Esophagus muscularis mucosa (tissue), 4 donors: Measurements from ENCODE around the gene GJA1. TPM values are rescaled to one million over a fixed set of nuclear protein-coding genes. Genes with fewer than 3 reads are reported as not detected.
"Not testable (repeated sequence)": the region's sequence is repeated elsewhere in the genome, so short reads cannot be mapped to it uniquely, and the experiment has no call there.

Experiments used
- DNase-seq: peaks from one replicate; pipeline ENCODE4 v3.0.0-alpha.2; 2017; ENCODE audit errors: extremely low spot score
- H3K27ac ChIP-seq, 4 donors: fragments of 200-600 bp; sonication (generic); replicated peaks in 1 of 4; 1 replicate in 3 of 4; 2 replicates in 1 of 4; pipeline ENCODE4 v1.5.1; 2016 to 2019; ENCODE audit warnings: mild to moderate bottlenecking in 1 of 4
- H3K27me3 ChIP-seq, 4 donors: fragments of 200-600 bp; sonication (generic); one replicate each; pipeline versions ENCODE4 v1.5.1 to v1.6.0; 2016 to 2019
- H3K36me3 ChIP-seq, 4 donors: fragments of 200-600 bp; sonication (generic); one replicate each; pipeline ENCODE4 v1.5.1; 2016 to 2019
- H3K4me1 ChIP-seq, 4 donors: fragments of 200-600 bp; sonication (generic); one replicate each; pipeline ENCODE4 v1.5.1; 2016 to 2019
- H3K4me3 ChIP-seq, 4 donors: fragments of 200-600 bp; sonication (generic); 1 replicate in 2 of 4; 2 replicates in 2 of 4; pipeline ENCODE4 v1.5.1; 2016 to 2019; ENCODE audit warnings: mild to moderate bottlenecking in 4 of 4, moderate library complexity in 1 of 4
- H3K9me3 ChIP-seq, 4 donors: fragments of 200-600 bp; sonication (generic); 1 replicate in 3 of 4; 2 replicates in 1 of 4; pipeline ENCODE4 v1.5.1; 2016 to 2019
- EP300 ChIP-seq: sonication (generic); formaldehyde crosslinking; IDR thresholded peaks from one replicate; pipeline ENCODE4 v1.6.1; 2017; ENCODE audit warnings: antibody characterized with exemption
- POLR2A ChIP-seq: fragments of 450-650 bp; IDR thresholded peaks from one replicate; pipeline ENCODE4 v1.6.1; 2017; ENCODE audit warnings: antibody characterized with exemption, moderate library complexity, mild to moderate bottlenecking, low read depth
- POLR2AphosphoS5 ChIP-seq, 2 donors: sonication (generic); formaldehyde crosslinking; IDR thresholded peaks; one replicate each; pipeline ENCODE4 v1.6.1; 2017; ENCODE audit warnings: antibody characterized with exemption in 2 of 2
- WGBS: methylation state at CpG from one replicate; pipeline ENCODE4 v1.1.5; 2018; 5-methylcytosine and 5-hydroxymethylcytosine counted together
- intact Hi-C: fragments of 100-400 bp; cut with DNase I; formaldehyde crosslinking; loops from one replicate; pipeline ENCODE4 v1.15.1; 2023
- total RNA-seq, 4 donors: library from RNA; depleted of rRNA; stranded (reverse); fragments of >200 nt; gene quantifications; one replicate each; pipeline versions ENCODE4 v1.1.0 to v1.2.1, GENCODE V29; 2016
- TF ChIP-seq, protein P1 (sequence below), 3 experiments: fragments of 200-600 bp in 2 of 3; fragments of 450-650 bp in 1 of 3; sonication (generic) in 2 of 3; IDR thresholded peaks; one replicate each; pipeline ENCODE4 v1.5.1; 2017 to 2019; ENCODE audit warnings: antibody characterized with exemption in 3 of 3, mild to moderate bottlenecking in 2 of 3, moderate library complexity in 1 of 3

GJA1 gene
- 100 to 1,000 TPM; 240 to 502 (median 375) TPM for total RNA-seq

GRCh38 chr6:121435444-121436069 is at the start of gene GJA1:
Gene GJA1, plus strand, starts transcription at chr6:121435646. Its CDS starts 11,202 bp downstream, at chr6:121446848.
- no peaks in the 10 kb centered on the region for H3K36me3 ChIP-seq
- DNase-seq, result no peak
- H3K27ac ChIP-seq, result peak within 1 kb of the TSS; percentile 87 to 94 (median 92)
- intact Hi-C loops, result loop anchor here (5.0 kb wide), 2 partner anchors 67 to 157 kb away; no protein-coding TSS in a partner anchor
- WGBS, result 19% methylated on average over 5 of the region's 5 CpGs
- H3K9me3 ChIP-seq, result no peaks in the 10 kb centered on the region
- H3K4me3 ChIP-seq, result peak within 1 kb of the TSS; percentile 69 to 81 (median 72)
- H3K27me3 ChIP-seq, result no peaks in the 10 kb centered on the region
- TF ChIP-seq POLR2A (peak; percentile 72), POLR2AphosphoS5 (IDR thresholded peaks at IDR 0.05) (peak; percentile 79 to 94), EP300 (no peak)
- TF ChIP-seq, protein P1, sequence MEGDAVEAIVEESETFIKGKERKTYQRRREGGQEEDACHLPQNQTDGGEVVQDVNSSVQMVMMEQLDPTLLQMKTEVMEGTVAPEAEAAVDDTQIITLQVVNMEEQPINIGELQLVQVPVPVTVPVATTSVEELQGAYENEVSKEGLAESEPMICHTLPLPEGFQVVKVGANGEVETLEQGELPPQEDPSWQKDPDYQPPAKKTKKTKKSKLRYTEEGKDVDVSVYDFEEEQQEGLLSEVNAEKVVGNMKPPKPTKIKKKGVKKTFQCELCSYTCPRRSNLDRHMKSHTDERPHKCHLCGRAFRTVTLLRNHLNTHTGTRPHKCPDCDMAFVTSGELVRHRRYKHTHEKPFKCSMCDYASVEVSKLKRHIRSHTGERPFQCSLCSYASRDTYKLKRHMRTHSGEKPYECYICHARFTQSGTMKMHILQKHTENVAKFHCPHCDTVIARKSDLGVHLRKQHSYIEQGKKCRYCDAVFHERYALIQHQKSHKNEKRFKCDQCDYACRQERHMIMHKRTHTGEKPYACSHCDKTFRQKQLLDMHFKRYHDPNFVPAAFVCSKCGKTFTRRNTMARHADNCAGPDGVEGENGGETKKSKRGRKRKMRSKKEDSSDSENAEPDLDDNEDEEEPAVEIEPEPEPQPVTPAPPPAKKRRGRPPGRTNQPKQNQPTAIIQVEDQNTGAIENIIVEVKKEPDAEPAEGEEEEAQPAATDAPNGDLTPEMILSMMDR (IDR thresholded peaks at IDR 0.05), result no peak
- H3K4me1 ChIP-seq, result peaks cover 0 to 45% (median 37%) of the 10 kb centered on the region in 4 donors

- intact Hi-C loops, H3K27me3 ChIP-seq, H3K4me3 ChIP-seq, H3K36me3 ChIP-seq, H3K9me3 ChIP-seq, DNase-seq, H3K27ac ChIP-seq, H3K4me1 ChIP-seq: not testable (repeated sequence)
- 93% methylated on average over 3 of the region's 3 CpGs for WGBS
Measured at GRCh38 chr6:121386551-121386950, 48.9 kb upstream of the GJA1 start.

DNA sequence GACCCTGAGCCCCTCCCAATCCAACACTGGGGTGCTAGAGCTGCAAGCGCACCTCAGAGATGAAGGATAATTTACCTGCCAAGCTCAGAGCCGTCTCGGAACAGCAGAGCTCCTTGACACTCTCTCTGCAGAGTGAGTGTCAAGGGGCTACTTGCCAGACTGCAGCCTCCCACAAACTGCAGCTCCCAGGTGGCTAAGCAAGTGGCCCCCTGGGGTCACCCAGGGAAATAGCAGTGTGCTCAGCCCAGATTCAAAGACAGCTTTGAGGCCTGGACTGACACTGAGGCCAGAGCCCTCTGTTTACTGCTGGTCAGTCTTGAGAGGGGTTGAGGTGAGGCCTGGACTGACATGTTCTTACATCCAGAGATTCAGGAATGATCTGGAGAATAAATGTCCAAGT is 46.0 kb upstream of the GJA1 start:
- TF ChIP-seq, protein P1 (IDR thresholded peaks at IDR 0.05), result no peak
- TF ChIP-seq POLR2A, result no peak
- no peak for TF ChIP-seq EP300
- no peak for TF ChIP-seq POLR2AphosphoS5 (IDR thresholded peaks at IDR 0.05)
- Histone ChIP-seq H3K9me3 (no peaks in the 10 kb centered on the region), H3K4me3 (no peak overlapping the region), H3K36me3 (no peaks in the 10 kb centered on the region), H3K27me3 (no peaks in the 10 kb centered on the region), H3K27ac (no peak overlapping the region), H3K4me1 (no peaks in the 10 kb centered on the region)
- WGBS, result 100% methylated on average over 1 of the region's 3 CpGs
- no peak for DNase-seq
- intact Hi-C loops, result no loop called here

- Histone ChIP-seq H3K9me3 (no peaks in the 10 kb centered on the region), H3K4me1 (no peaks in the 10 kb centered on the region), H3K27me3 (no peaks in the 10 kb centered on the region), H3K4me3 (no peak overlapping the region), H3K27ac (no peak overlapping the region), H3K36me3 (no peaks in the 10 kb centered on the region)
- no peak for DNase-seq
- 78% methylated on average over 1 of the region's 1 CpG for WGBS
- intact Hi-C loops, result no loop called here
- TF ChIP-seq POLR2A (no peak), POLR2AphosphoS5 (IDR thresholded peaks at IDR 0.05) (no peak), EP300 (no peak)
- TF ChIP-seq, protein P1 (IDR thresholded peaks at IDR 0.05), result no peak
Measured at GRCh38 chr6:121393731-121394505, 41.5 kb upstream of the GJA1 start.

DNA sequence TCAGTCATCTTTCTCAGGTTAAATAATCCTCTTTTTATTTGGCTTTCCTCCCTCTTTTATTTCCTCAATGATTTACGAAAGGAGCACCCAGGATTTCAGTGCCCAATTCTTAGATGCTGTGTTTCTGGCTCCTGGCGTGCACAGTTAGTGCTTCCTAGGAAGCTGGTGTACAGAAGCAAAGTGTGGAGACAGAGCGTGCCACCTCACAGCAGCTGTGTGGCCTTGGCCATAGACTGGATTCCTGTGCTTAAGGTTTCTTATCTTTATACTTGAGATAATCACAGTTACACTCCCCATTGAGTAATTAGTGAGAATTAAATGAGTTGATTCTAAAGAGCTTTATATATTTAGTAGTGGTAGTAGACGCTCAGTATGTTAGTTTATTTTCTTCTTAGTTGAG is 39.7 kb upstream of the GJA1 start:
- no peak for DNase-seq
- H3K27me3 ChIP-seq, result no peaks in the 10 kb centered on the region
- no peak for TF ChIP-seq EP300
- no peak for TF ChIP-seq POLR2AphosphoS5 (IDR thresholded peaks at IDR 0.05)
- H3K27ac ChIP-seq, result no peak overlapping the region
- WGBS, result 88% methylated on average over 4 of the region's 4 CpGs
- H3K4me1 ChIP-seq, result no peaks in the 10 kb centered on the region
- H3K4me3 ChIP-seq, result no peak overlapping the region
- H3K9me3 ChIP-seq, result no peaks in the 10 kb centered on the region
- intact Hi-C loops, result no loop called here
- no peaks in the 10 kb centered on the region for H3K36me3 ChIP-seq

GRCh38 chr6:121397188-121397587 is 38.3 kb upstream of the GJA1 start:
- H3K9me3 ChIP-seq, result not testable (repeated sequence)

More at GRCh38 chr6:121397188-121397587, 38.3 kb upstream of the GJA1 start:
- H3K4me3 ChIP-seq, DNase-seq, H3K36me3 ChIP-seq, H3K4me1 ChIP-seq, intact Hi-C loops, H3K27me3 ChIP-seq, H3K27ac ChIP-seq: not testable (repeated sequence)
- 91% methylated on average over 6 of the region's 6 CpGs for WGBS
